HepG2 (cell line): Measurements from ENCODE around the gene GSS. TPM values are rescaled to one million over a fixed set of nuclear protein-coding genes. Genes with fewer than 3 reads are reported as not detected.

Source experiments
- GABPA ChIP-seq, 2 experiments: IDR thresholded peaks; 2 replicates each; pipeline ENCODE4 v1.6.1; 2011 to 2016; ENCODE audit warnings: low read depth in 2 of 2, low read length in 1 of 2, missing biosample characterization in 1 of 2, missing genetic modification characterization in 1 of 2
- NFE2 ChIP-seq: sonication (generic); formaldehyde crosslinking; IDR thresholded peaks from 2 replicates; pipeline ENCODE4 v1.4.0; 2020; ENCODE audit warnings: missing genetic modification reagents
- TBX2 ChIP-seq: sonication (generic); formaldehyde crosslinking; IDR thresholded peaks from 2 replicates; pipeline ENCODE4 v1.5.0; 2020; ENCODE audit warnings: missing genetic modification reagents, mild to moderate bottlenecking, borderline replicate concordance
- ZBTB8A ChIP-seq: sonication (generic); formaldehyde crosslinking; IDR thresholded peaks from 2 replicates; pipeline ENCODE4 v1.4.0; 2020; ENCODE audit warnings: mild to moderate bottlenecking, low read depth, missing genetic modification reagents, borderline replicate concordance
- ZNF431 ChIP-seq: sonication (generic); formaldehyde crosslinking; IDR thresholded peaks from 2 replicates; pipeline ENCODE4 v1.9.0; 2022; ENCODE audit warnings: missing genetic modification reagents, low read depth, mild to moderate bottlenecking, borderline replicate concordance
- ZNF501 ChIP-seq: sonication (generic); formaldehyde crosslinking; IDR thresholded peaks from 2 replicates; pipeline ENCODE4 v1.5.1; 2020; ENCODE audit warnings: mild to moderate bottlenecking, moderate library complexity, missing genetic modification reagents
- ZNF772 ChIP-seq: sonication (generic); formaldehyde crosslinking; IDR thresholded peaks from 2 replicates; pipeline ENCODE4 v1.5.0; 2020; ENCODE audit warnings: mild to moderate bottlenecking, missing genetic modification reagents
- ZNF780A ChIP-seq: sonication (generic); formaldehyde crosslinking; IDR thresholded peaks from 2 replicates; pipeline ENCODE4 v1.8.0; 2022; ENCODE audit warnings: mild to moderate bottlenecking, missing genetic modification reagents, moderate library complexity
- ZNF788 ChIP-seq: sonication (generic); formaldehyde crosslinking; IDR thresholded peaks from 2 replicates; pipeline ENCODE4 v1.5.0; 2020; ENCODE audit warnings: mild to moderate bottlenecking, missing genetic modification reagents, borderline replicate concordance
- ZNF878 ChIP-seq: sonication (generic); formaldehyde crosslinking; IDR thresholded peaks from 2 replicates; pipeline ENCODE4 v1.8.1; 2023; ENCODE audit warnings: mild to moderate bottlenecking, missing genetic modification reagents, moderate library complexity
- polyA plus RNA-seq, 8 experiments: library from polyadenylated mRNA; depleted of rRNA in 3 of 8; stranded (reverse) in 7 of 8; unstranded in 1 of 8; fragments of >200 nt; fragmentation: Illumina TruSeq in 4 of 8; extraction: Trizol in 4 of 8; gene quantifications; 2 replicates each; pipeline versions ENCODE4 v1.2.1 to v1.2.3, GENCODE V29; 2011 to 2016; ENCODE audit warnings: low read depth in 4 of 8, missing spikeins in 1 of 8, mixed read lengths in 1 of 8; ENCODE audit not compliant: insufficient read depth in 1 of 8
- total RNA-seq, 5 experiments: library from RNA; depleted of rRNA; stranded (reverse); fragments of >200 nt; fragmentation: Illumina TruSeq; extraction: Trizol; gene quantifications; 2 replicates each; pipeline ENCODE4 v1.2.3, GENCODE V29; 2016; ENCODE audit warnings: low read depth in 1 of 5
- TF ChIP-seq, protein P1 (sequence below): sonication (generic); formaldehyde crosslinking; IDR thresholded peaks from 2 replicates; pipeline ENCODE4 v1.9.0; 2021; ENCODE audit warnings: missing genetic modification reagents, borderline replicate concordance
- TF ChIP-seq, protein P2 (sequence below): sonication (generic); formaldehyde crosslinking; IDR thresholded peaks from 2 replicates; pipeline ENCODE4 v1.4.0; 2020; ENCODE audit warnings: missing genetic modification reagents
- TF ChIP-seq, protein P3 (sequence below): sonication (generic); formaldehyde crosslinking; IDR thresholded peaks from 2 replicates; pipeline ENCODE4 v1.8.0; 2022; ENCODE audit warnings: mild to moderate bottlenecking, missing genetic modification reagents
- TF ChIP-seq, protein P4 (sequence below): IDR thresholded peaks from 2 replicates; pipeline ENCODE4 v1.6.1; 2016; ENCODE audit warnings: low read depth, missing genetic modification reagents, missing compliant biosample characterization

The GSS gene
- total and polyA plus RNA-seq, 2 of the 13 experiments (the other 11 are each of a cell fraction or from before 2014, with no cell fraction given): 80.1 to 102 TPM

GRCh38 chr20:34955231-34956040 lies at the start of gene GSS, which contains the start of gene MYH7B (continued):
- TF ChIP-seq, protein P1, sequence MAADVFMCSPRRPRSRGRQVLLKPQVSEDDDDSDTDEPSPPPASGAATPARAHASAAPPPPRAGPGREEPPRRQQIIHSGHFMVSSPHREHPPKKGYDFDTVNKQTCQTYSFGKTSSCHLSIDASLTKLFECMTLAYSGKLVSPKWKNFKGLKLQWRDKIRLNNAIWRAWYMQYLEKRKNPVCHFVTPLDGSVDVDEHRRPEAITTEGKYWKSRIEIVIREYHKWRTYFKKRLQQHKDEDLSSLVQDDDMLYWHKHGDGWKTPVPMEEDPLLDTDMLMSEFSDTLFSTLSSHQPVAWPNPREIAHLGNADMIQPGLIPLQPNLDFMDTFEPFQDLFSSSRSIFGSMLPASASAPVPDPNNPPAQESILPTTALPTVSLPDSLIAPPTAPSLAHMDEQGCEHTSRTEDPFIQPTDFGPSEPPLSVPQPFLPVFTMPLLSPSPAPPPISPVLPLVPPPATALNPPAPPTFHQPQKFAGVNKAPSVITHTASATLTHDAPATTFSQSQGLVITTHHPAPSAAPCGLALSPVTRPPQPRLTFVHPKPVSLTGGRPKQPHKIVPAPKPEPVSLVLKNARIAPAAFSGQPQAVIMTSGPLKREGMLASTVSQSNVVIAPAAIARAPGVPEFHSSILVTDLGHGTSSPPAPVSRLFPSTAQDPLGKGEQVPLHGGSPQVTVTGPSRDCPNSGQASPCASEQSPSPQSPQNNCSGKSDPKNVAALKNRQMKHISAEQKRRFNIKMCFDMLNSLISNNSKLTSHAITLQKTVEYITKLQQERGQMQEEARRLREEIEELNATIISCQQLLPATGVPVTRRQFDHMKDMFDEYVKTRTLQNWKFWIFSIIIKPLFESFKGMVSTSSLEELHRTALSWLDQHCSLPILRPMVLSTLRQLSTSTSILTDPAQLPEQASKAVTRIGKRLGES (CRISPR knock-in tag): no peak
- TF ChIP-seq ZNF878 (CRISPR knock-in tag) (peak; percentile 93; the same call in 1 of the 2 replicates), ZNF772 (CRISPR knock-in tag) (peak; percentile 99), ZNF431 (CRISPR knock-in tag) (peak; percentile 91; the same call in 1 of the 2 replicates), ZBTB8A (CRISPR knock-in tag) (peak; percentile 93), GABPA (IDR thresholded peaks at IDR 0.05; ENCODE audit: low read depth, low read length) (no peak), GABPA (CRISPR knock-in tag; IDR thresholded peaks at IDR 0.05; ENCODE audit: low read depth) (peak; percentile 70), ZNF780A (CRISPR knock-in tag) (peak; percentile 91; the same call in 1 of the 2 replicates), ZNF501 (CRISPR knock-in tag) (peak; percentile 99), TBX2 (peak; percentile 97), NFE2 (no peak; the same call in 1 of the 2 replicates), ZNF788 (CRISPR knock-in tag) (peak; percentile 100)
- TF ChIP-seq, protein P2, sequence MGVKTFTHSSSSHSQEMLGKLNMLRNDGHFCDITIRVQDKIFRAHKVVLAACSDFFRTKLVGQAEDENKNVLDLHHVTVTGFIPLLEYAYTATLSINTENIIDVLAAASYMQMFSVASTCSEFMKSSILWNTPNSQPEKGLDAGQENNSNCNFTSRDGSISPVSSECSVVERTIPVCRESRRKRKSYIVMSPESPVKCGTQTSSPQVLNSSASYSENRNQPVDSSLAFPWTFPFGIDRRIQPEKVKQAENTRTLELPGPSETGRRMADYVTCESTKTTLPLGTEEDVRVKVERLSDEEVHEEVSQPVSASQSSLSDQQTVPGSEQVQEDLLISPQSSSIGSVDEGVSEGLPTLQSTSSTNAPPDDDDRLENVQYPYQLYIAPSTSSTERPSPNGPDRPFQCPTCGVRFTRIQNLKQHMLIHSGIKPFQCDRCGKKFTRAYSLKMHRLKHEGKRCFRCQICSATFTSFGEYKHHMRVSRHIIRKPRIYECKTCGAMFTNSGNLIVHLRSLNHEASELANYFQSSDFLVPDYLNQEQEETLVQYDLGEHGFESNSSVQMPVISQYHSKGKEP (CRISPR knock-in tag): no peak
- TF ChIP-seq, protein P3, sequence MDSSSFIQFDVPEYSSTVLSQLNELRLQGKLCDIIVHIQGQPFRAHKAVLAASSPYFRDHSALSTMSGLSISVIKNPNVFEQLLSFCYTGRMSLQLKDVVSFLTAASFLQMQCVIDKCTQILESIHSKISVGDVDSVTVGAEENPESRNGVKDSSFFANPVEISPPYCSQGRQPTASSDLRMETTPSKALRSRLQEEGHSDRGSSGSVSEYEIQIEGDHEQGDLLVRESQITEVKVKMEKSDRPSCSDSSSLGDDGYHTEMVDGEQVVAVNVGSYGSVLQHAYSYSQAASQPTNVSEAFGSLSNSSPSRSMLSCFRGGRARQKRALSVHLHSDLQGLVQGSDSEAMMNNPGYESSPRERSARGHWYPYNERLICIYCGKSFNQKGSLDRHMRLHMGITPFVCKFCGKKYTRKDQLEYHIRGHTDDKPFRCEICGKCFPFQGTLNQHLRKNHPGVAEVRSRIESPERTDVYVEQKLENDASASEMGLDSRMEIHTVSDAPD (CRISPR knock-in tag): peak; percentile 92; the same call in 1 of the 2 replicates
- TF ChIP-seq, protein P4, sequence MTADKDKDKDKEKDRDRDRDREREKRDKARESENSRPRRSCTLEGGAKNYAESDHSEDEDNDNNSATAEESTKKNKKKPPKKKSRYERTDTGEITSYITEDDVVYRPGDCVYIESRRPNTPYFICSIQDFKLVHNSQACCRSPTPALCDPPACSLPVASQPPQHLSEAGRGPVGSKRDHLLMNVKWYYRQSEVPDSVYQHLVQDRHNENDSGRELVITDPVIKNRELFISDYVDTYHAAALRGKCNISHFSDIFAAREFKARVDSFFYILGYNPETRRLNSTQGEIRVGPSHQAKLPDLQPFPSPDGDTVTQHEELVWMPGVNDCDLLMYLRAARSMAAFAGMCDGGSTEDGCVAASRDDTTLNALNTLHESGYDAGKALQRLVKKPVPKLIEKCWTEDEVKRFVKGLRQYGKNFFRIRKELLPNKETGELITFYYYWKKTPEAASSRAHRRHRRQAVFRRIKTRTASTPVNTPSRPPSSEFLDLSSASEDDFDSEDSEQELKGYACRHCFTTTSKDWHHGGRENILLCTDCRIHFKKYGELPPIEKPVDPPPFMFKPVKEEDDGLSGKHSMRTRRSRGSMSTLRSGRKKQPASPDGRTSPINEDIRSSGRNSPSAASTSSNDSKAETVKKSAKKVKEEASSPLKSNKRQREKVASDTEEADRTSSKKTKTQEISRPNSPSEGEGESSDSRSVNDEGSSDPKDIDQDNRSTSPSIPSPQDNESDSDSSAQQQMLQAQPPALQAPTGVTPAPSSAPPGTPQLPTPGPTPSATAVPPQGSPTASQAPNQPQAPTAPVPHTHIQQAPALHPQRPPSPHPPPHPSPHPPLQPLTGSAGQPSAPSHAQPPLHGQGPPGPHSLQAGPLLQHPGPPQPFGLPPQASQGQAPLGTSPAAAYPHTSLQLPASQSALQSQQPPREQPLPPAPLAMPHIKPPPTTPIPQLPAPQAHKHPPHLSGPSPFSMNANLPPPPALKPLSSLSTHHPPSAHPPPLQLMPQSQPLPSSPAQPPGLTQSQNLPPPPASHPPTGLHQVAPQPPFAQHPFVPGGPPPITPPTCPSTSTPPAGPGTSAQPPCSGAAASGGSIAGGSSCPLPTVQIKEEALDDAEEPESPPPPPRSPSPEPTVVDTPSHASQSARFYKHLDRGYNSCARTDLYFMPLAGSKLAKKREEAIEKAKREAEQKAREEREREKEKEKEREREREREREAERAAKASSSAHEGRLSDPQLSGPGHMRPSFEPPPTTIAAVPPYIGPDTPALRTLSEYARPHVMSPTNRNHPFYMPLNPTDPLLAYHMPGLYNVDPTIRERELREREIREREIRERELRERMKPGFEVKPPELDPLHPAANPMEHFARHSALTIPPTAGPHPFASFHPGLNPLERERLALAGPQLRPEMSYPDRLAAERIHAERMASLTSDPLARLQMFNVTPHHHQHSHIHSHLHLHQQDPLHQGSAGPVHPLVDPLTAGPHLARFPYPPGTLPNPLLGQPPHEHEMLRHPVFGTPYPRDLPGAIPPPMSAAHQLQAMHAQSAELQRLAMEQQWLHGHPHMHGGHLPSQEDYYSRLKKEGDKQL (CRISPR knock-in tag): 0 out of 2 replicates have a peak, but pooled peaks have one; percentile 9
